Upper lobe of left lung (tissue), 6 donors: ENCODE measurements around the gene TLE4. TPM values are rescaled to one million over a fixed set of nuclear protein-coding genes. Genes with fewer than 3 reads are reported as not detected.

Experiments used
- ATAC-seq, 2 donors: fragments of 200-7000 bp; cut with Tn5 transposase; one replicate each; pipeline ENCODE4 v1.9.1; 2022; ENCODE audit warnings: mild to moderate bottlenecking in 2 of 2, moderate library complexity in 2 of 2; ENCODE audit not compliant: low FRiP score in 2 of 2
- DNase-seq, 2 donors: peaks; one replicate each; pipeline ENCODE4 v3.0.0-alpha.2; 2019 to 2020
- H3K27ac ChIP-seq, 4 donors: fragments of 200-600 bp; sonication (generic); one replicate each; pipeline ENCODE4 v1.5.1; 2016 to 2019
- H3K27me3 ChIP-seq, 4 donors: fragments of 200-600 bp; sonication (generic); one replicate each; pipeline ENCODE4 v1.5.1; 2017 to 2019
- H3K36me3 ChIP-seq, 4 donors: fragments of 200-600 bp; sonication (generic); one replicate each; pipeline ENCODE4 v1.5.1; 2016 to 2019
- H3K4me1 ChIP-seq, 4 donors: fragments of 200-600 bp; sonication (generic); one replicate each; pipeline ENCODE4 v1.5.1; 2018 to 2019
- H3K4me3 ChIP-seq, 4 donors: fragments of 200-600 bp; sonication (generic); one replicate each; pipeline ENCODE4 v1.5.1; 2017 to 2019; ENCODE audit warnings: mild to moderate bottlenecking in 2 of 4, moderate library complexity in 1 of 4
- H3K9me3 ChIP-seq, 4 donors: fragments of 200-600 bp; sonication (generic); one replicate each; pipeline ENCODE4 v1.5.1; 2018 to 2019
- EP300 ChIP-seq, 4 donors: sonication (generic); formaldehyde crosslinking; IDR thresholded peaks; one replicate each; pipeline ENCODE4 v1.5.1; 2017; ENCODE audit warnings: antibody characterized with exemption in 4 of 4, control low read depth in 2 of 4
- POLR2A ChIP-seq, 4 donors: fragments of 450-650 bp; IDR thresholded peaks; one replicate each; pipeline ENCODE4 v1.5.1; 2016 to 2017; ENCODE audit warnings: antibody characterized with exemption in 4 of 4, mild to moderate bottlenecking in 2 of 4
- POLR2AphosphoS5 ChIP-seq, 2 donors: sonication (generic); formaldehyde crosslinking; IDR thresholded peaks; one replicate each; pipeline ENCODE4 v1.5.1; 2017; ENCODE audit warnings: antibody characterized with exemption in 2 of 2
- WGBS, 2 donors: methylation state at CpG; one replicate each; pipeline ENCODE4 v1.1.5; 2017 to 2018; 5-methylcytosine and 5-hydroxymethylcytosine counted together
- total RNA-seq, 6 donors: library from RNA; depleted of rRNA in 4 of 6; stranded (reverse); fragments of >200 nt in 4 of 6; gene quantifications; one replicate each; pipeline versions ENCODE4 v1.1.0 to v1.2.1, GENCODE V29; 2016 to 2021
- TF ChIP-seq, protein P1 (sequence below), 6 experiments: fragments of 450-650 bp in 4 of 6; fragments of 200-600 bp in 2 of 6; sonication (generic) in 2 of 6; IDR thresholded peaks; one replicate each; pipeline ENCODE4 v1.5.1; 2016 to 2019; ENCODE audit warnings: antibody characterized with exemption in 6 of 6
- donor health status: DM: no; HTN: no; CAD: no; lungs with moderate emphysema.
- donor health status: DM: no; HTN: yes; CAD: no; lungs with severe emphysema.

TLE4 gene
- total RNA-seq, 6 donors from 2014 or later: 37.7 to 152 (median 46.7) TPM

DNA sequence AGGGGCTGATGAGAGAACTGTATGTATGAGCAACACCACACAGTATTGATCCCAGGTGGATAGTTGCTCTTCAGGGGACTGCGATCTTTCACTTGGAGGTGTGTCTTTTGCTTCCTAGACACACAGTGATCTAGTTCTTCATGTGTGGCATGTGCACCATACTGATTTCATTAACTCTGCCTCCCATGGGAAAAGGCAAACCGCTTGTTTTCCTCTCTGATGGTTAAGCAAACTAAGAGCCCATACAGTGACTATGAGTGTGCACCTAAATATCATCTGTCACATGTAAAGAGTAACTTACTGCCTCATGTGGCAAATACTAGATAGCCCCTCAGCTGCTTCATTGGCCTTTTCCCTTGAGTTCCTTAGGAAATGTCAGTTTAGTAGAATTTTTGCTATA is 147.3 kb downstream of the TLE4 start:
- Histone ChIP-seq H3K4me3 (no peak overlapping the region), H3K4me1 (no peaks in the 10 kb centered on the region), H3K27me3 (no peaks in the 10 kb centered on the region), H3K9me3 (no peaks in the 10 kb centered on the region), H3K36me3 (peaks cover 19 to 92% (median 67%) of the 10 kb centered on the region in 4 donors), H3K27ac (no peak overlapping the region)
- WGBS, 2 donors: 85 to 93% methylated on average over 2 of the region's 2 CpGs
- DNase-seq (no peak), ATAC-seq (no peak)
- TF ChIP-seq POLR2AphosphoS5 (IDR thresholded peaks at IDR 0.05): no peak
- TF ChIP-seq EP300 (IDR thresholded peaks at IDR 0.05): no peak
- TF ChIP-seq, protein P1, sequence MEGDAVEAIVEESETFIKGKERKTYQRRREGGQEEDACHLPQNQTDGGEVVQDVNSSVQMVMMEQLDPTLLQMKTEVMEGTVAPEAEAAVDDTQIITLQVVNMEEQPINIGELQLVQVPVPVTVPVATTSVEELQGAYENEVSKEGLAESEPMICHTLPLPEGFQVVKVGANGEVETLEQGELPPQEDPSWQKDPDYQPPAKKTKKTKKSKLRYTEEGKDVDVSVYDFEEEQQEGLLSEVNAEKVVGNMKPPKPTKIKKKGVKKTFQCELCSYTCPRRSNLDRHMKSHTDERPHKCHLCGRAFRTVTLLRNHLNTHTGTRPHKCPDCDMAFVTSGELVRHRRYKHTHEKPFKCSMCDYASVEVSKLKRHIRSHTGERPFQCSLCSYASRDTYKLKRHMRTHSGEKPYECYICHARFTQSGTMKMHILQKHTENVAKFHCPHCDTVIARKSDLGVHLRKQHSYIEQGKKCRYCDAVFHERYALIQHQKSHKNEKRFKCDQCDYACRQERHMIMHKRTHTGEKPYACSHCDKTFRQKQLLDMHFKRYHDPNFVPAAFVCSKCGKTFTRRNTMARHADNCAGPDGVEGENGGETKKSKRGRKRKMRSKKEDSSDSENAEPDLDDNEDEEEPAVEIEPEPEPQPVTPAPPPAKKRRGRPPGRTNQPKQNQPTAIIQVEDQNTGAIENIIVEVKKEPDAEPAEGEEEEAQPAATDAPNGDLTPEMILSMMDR (IDR thresholded peaks at IDR 0.05): no peak
- TF ChIP-seq POLR2A (IDR thresholded peaks at IDR 0.05): no peak

DNA sequence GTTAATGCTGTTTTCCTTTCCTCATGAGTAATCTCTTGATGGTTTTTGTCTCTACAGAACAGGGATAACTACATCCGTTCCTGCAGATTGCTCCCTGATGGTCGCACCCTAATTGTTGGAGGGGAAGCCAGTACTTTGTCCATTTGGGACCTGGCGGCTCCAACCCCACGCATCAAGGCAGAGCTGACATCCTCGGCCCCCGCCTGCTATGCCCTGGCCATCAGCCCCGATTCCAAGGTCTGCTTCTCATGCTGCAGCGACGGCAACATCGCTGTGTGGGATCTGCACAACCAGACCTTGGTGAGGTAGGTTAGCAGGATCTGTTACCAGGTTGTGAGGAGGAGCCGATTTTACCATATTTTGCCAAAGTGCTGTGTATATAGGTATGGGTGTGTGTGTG is 148.2 kb downstream of the TLE4 start:
- H3K4me1 ChIP-seq: no peaks in the 10 kb centered on the region
- H3K27me3 ChIP-seq: no peaks in the 10 kb centered on the region
- WGBS, 2 donors: 94 to 96% methylated on average over 9 to 11 of the region's 11 CpGs

GRCh38 chr9:79731171-79731890 is 159.6 kb downstream of the TLE4 start:
- peaks cover 0 to 8% (median 3%) of the 10 kb centered on the region in 4 donors for H3K36me3 ChIP-seq
- H3K9me3 ChIP-seq: no peaks in the 10 kb centered on the region
- H3K27ac ChIP-seq: no peak overlapping the region
- H3K27me3 ChIP-seq: no peaks in the 10 kb centered on the region
- no peak overlapping the region for H3K4me3 ChIP-seq
- 77 to 80% methylated on average over 9 of the region's 9 CpGs for WGBS, 2 donors
- ATAC-seq: no peak
- DNase-seq: no peak
- no peaks in the 10 kb centered on the region for H3K4me1 ChIP-seq
- TF ChIP-seq POLR2AphosphoS5 (IDR thresholded peaks at IDR 0.05) (no peak), POLR2A (IDR thresholded peaks at IDR 0.05) (no peak), EP300 (IDR thresholded peaks at IDR 0.05) (no peak)
- TF ChIP-seq, protein P1 (IDR thresholded peaks at IDR 0.05): no peak

More for the DNA sequence above, 148.2 kb downstream of the TLE4 start:
- Histone ChIP-seq H3K27ac (no peak overlapping the region), H3K36me3 (peaks cover 19 to 99% (median 69%) of the 10 kb centered on the region in 4 donors), H3K9me3 (no peaks in the 10 kb centered on the region), H3K4me3 (no peak overlapping the region)
- DNase-seq (peak in 1 of 2 donors; percentile 24), ATAC-seq (no peak)
- TF ChIP-seq EP300 (IDR thresholded peaks at IDR 0.05): no peak
- TF ChIP-seq POLR2A (IDR thresholded peaks at IDR 0.05): no peak
- TF ChIP-seq, protein P1 (IDR thresholded peaks at IDR 0.05): no peak
- TF ChIP-seq POLR2AphosphoS5 (IDR thresholded peaks at IDR 0.05): no peak

DNA sequence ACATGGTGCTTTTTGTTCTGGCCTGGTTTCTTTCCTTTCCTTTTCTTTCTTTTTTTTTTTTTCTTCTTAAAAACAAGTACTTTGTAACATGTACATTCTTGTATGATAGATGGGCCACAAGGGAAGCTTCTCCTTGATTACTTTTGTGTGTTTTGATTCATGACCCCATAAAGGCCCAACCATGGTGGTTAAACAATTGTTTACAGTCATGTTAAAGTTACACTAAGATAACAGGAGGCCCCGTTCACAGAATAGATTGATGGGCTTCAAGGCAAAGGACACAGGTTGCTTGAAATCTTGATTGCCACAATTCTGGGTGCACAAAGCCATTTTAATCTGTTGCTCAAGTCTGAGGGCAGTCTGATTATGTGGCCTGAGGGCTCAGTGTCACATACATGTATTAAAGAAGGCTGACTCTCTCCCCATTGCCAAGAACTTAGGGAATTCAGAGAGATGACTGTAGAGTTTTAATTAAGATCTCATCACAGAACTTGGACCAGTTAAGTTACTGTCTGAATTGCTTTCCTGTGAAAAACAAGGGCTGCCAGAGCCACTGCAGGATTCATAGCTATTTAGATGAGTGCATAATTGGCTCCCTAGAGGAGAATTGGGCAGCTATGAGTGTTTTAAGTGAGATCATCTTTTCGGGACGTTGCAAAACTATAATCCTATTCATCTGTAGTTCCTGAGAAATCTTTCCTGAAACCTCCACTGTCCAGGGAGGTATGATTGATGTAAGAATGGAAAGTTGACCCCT is 163.4 kb downstream of the TLE4 start:
- no peak for DNase-seq
- TF ChIP-seq POLR2A (IDR thresholded peaks at IDR 0.05): no peak
- no peak for TF ChIP-seq EP300 (IDR thresholded peaks at IDR 0.05)
- TF ChIP-seq, protein P1 (IDR thresholded peaks at IDR 0.05): no peak
- TF ChIP-seq POLR2AphosphoS5 (IDR thresholded peaks at IDR 0.05): no peak
- WGBS, 2 donors: 66 to 78% methylated on average over 3 of the region's 3 CpGs

More for the DNA sequence above, 163.4 kb downstream of the TLE4 start:
- Histone ChIP-seq H3K27ac (no peak overlapping the region), H3K4me3 (no peak overlapping the region), H3K27me3 (no peaks in the 10 kb centered on the region), H3K9me3 (no peaks in the 10 kb centered on the region), H3K36me3 (no peaks in the 10 kb centered on the region), H3K4me1 (no peaks in the 10 kb centered on the region)
- peak in 1 of 2 donors; percentile 73 for ATAC-seq
